ENCODE results near the gene MBNL1.
A peak's percentile ranks its signal among the peaks of the same experiment; 100 is the strongest.

Gene MBNL1

DNA sequence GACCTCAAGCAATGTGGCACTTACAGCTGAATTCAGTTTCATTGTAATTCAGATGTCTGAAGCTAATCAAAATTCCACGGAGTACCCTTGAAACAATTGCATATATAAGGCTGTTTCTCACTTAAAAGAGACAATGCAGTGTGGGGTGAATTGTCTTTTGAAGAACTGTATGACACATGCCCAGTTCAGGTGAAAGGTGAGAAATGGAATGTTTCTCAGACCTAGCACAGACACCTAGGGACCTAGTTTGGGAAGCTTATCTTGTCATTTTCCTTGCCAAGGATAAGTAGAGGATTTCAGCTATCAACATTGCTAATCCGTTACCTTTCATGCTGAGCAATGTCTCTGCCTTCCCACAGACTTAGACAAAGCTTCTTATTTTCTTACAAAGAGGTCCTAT is 36.3 kb downstream of the MBNL1 start:
- peaks cover 18% of the 10 kb centered on the region; the same call in 1 of the 2 replicates for H3K4me1 ChIP-seq (ENCODE audit: control insufficient read depth, insufficient read depth, low read length)
- TF ChIP-seq, protein P1, sequence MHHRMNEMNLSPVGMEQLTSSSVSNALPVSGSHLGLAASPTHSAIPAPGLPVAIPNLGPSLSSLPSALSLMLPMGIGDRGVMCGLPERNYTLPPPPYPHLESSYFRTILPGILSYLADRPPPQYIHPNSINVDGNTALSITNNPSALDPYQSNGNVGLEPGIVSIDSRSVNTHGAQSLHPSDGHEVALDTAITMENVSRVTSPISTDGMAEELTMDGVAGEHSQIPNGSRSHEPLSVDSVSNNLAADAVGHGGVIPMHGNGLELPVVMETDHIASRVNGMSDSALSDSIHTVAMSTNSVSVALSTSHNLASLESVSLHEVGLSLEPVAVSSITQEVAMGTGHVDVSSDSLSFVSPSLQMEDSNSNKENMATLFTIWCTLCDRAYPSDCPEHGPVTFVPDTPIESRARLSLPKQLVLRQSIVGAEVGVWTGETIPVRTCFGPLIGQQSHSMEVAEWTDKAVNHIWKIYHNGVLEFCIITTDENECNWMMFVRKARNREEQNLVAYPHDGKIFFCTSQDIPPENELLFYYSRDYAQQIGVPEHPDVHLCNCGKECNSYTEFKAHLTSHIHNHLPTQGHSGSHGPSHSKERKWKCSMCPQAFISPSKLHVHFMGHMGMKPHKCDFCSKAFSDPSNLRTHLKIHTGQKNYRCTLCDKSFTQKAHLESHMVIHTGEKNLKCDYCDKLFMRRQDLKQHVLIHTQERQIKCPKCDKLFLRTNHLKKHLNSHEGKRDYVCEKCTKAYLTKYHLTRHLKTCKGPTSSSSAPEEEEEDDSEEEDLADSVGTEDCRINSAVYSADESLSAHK (tag by site-specific recombination; IDR thresholded peaks at IDR 0.05) = peak; percentile 63; the same call in 1 of the 2 replicates
- no peak for TF ChIP-seq ZNF473 (tag by site-specific recombination; IDR thresholded peaks at IDR 0.05)
- no peak overlapping the region for H3K27ac ChIP-seq (ENCODE audit: extremely low read depth, low read depth, low read length)
- CTCF ChIA-PET = interaction anchor here (0.6 to 1.3 kb wide), 3 partner anchors 14 to 139 kb away, joined by 3 to 6 read pairs (median 3); no protein-coding TSS in a partner anchor
- H3K4me3 ChIP-seq (ENCODE audit: low read depth, low read length) = no peak overlapping the region
- no peaks in the 10 kb centered on the region for H3K36me3 ChIP-seq (ENCODE audit: control insufficient read depth in 2 of 2, insufficient read depth in 1 of 2, low read length in 2 of 2)
- no peaks in the 10 kb centered on the region for H3K9me3 ChIP-seq (ENCODE audit: control insufficient read depth, insufficient read depth, low read depth, low read length)
- POLR2A ChIA-PET = no interaction called here

DNA sequence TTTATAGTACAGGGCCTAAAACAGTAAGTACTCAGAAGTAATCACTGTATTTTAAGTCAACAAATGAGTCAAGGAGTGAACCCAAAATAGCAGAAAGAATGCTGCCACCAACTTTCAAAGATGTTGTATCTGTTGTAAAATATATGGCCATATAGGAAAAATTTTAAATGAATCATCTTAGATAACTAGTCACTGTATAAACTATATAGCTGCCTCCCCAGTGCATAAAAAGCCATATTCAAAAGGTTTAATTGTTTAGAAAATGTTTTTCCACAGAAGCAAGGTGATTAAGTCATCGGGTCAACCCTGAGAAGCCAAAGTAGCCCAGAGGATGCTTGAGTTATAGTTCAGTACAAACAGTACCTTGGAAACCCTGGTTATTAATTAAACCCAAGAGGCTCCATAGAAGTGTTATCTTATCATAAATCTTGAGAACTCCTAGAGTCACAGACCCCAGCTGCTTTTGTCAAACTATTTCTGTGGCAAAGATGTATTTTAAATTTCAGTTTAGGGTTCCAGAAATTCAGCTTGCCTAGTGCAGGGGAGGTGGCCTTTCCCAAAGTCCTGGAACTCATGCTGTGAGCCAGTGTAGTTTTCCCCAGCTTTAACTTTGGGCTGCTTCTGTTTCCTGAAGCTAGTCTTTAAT is 39.2 kb downstream of the MBNL1 start:
- ChIA-PET POLR2A (no interaction called here), CTCF (no interaction called here)
- no peak overlapping the region for H3K27ac ChIP-seq (ENCODE audit: extremely low read depth, low read depth, low read length)
- no peak overlapping the region for H3K4me3 ChIP-seq (ENCODE audit: low read depth, low read length)
- peak; percentile 51 for TF ChIP-seq SP7 (tag by site-specific recombination; IDR thresholded peaks at IDR 0.05)
- TF ChIP-seq ZNF394 (tag by site-specific recombination; IDR thresholded peaks at IDR 0.05; ENCODE audit: borderline replicate concordance) = no peak
- TF ChIP-seq, protein P2, sequence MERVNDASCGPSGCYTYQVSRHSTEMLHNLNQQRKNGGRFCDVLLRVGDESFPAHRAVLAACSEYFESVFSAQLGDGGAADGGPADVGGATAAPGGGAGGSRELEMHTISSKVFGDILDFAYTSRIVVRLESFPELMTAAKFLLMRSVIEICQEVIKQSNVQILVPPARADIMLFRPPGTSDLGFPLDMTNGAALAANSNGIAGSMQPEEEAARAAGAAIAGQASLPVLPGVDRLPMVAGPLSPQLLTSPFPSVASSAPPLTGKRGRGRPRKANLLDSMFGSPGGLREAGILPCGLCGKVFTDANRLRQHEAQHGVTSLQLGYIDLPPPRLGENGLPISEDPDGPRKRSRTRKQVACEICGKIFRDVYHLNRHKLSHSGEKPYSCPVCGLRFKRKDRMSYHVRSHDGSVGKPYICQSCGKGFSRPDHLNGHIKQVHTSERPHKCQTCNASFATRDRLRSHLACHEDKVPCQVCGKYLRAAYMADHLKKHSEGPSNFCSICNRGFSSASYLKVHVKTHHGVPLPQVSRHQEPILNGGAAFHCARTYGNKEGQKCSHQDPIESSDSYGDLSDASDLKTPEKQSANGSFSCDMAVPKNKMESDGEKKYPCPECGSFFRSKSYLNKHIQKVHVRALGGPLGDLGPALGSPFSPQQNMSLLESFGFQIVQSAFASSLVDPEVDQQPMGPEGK (tag by site-specific recombination; IDR thresholded peaks at IDR 0.05) = no peak
- TF ChIP-seq TCF7L2 (IDR thresholded peaks at IDR 0.05; ENCODE audit: borderline replicate concordance, low read depth, low read length) = 0 out of 2 replicates have a peak, but pooled peaks have one; percentile 29
- TF ChIP-seq, protein P3, sequence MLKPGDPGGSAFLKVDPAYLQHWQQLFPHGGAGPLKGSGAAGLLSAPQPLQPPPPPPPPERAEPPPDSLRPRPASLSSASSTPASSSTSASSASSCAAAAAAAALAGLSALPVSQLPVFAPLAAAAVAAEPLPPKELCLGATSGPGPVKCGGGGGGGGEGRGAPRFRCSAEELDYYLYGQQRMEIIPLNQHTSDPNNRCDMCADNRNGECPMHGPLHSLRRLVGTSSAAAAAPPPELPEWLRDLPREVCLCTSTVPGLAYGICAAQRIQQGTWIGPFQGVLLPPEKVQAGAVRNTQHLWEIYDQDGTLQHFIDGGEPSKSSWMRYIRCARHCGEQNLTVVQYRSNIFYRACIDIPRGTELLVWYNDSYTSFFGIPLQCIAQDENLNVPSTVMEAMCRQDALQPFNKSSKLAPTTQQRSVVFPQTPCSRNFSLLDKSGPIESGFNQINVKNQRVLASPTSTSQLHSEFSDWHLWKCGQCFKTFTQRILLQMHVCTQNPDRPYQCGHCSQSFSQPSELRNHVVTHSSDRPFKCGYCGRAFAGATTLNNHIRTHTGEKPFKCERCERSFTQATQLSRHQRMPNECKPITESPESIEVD (tag by site-specific recombination; IDR thresholded peaks at IDR 0.05) = peak; percentile 69
- peak; percentile 73; the same call in 1 of the 2 replicates for TF ChIP-seq OSR2 (tag by site-specific recombination; IDR thresholded peaks at IDR 0.05)
- peak; percentile 56; the same call in 1 of the 2 replicates for TF ChIP-seq ZBTB20 (tag by site-specific recombination; IDR thresholded peaks at IDR 0.05)
- TF ChIP-seq ZNF514 (tag by site-specific recombination; IDR thresholded peaks at IDR 0.05) = no peak
- no peak for TF ChIP-seq ZNF610 (tag by site-specific recombination; IDR thresholded peaks at IDR 0.05; ENCODE audit: borderline replicate concordance)
- TF ChIP-seq GLI2 (tag by site-specific recombination; IDR thresholded peaks at IDR 0.05; ENCODE audit: borderline replicate concordance, low read depth) = no peak
- peak; percentile 24; the same call in 1 of the 2 replicates for TF ChIP-seq TRIM28 (IDR thresholded peaks at IDR 0.05; ENCODE audit: borderline replicate concordance, low read length)
- H3K36me3 ChIP-seq (ENCODE audit: control insufficient read depth in 2 of 2, insufficient read depth in 1 of 2, low read length in 2 of 2) = no peaks in the 10 kb centered on the region
- H3K4me1 ChIP-seq (ENCODE audit: control insufficient read depth, insufficient read depth, low read length) = peaks cover 18% of the 10 kb centered on the region; the same call in 1 of the 2 replicates
- no peaks in the 10 kb centered on the region for H3K9me3 ChIP-seq (ENCODE audit: control insufficient read depth, insufficient read depth, low read depth, low read length)

DNA sequence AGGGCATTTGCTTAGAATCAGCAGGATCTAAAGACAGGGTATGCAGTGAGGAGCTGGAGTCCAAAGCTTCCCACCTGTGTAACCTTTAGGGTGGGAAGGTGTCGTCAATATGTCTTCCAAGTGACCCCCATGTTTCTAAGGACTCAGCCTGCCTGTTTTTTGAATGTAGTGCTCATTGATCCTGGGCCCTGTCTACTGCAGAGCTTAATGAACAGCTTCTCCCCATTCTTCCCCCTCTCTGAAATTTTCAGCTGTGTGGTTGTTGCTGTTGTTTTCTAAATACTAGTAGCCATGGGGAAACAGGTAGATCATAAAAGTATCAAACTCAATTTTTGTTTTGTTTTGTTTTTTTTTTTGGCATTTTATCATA is 39.7 kb downstream of the MBNL1 start:
- CTCF ChIA-PET = no interaction called here
- Histone ChIP-seq H3K36me3 (ENCODE audit: control insufficient read depth in 2 of 2, insufficient read depth in 1 of 2, low read length in 2 of 2) (no peaks in the 10 kb centered on the region), H3K4me1 (ENCODE audit: control insufficient read depth, insufficient read depth, low read length) (peaks cover 18% of the 10 kb centered on the region; the same call in 1 of the 2 replicates), H3K4me3 (ENCODE audit: low read depth, low read length) (no peak overlapping the region), H3K9me3 (ENCODE audit: control insufficient read depth, insufficient read depth, low read depth, low read length) (no peaks in the 10 kb centered on the region), H3K27ac (ENCODE audit: extremely low read depth, low read depth, low read length) (no peak overlapping the region)
- POLR2A ChIA-PET = no interaction called here
- TF ChIP-seq ZEB2 (tag by site-specific recombination; IDR thresholded peaks at IDR 0.05) (no peak), ZNF423 (tag by site-specific recombination; IDR thresholded peaks at IDR 0.05) (no peak), ZNF600 (tag by site-specific recombination; IDR thresholded peaks at IDR 0.05) (no peak)

Measured in HEK293 (cell line).